Measurements from ENCODE around the gene NUDT3.
"Not testable (repeated sequence)": the region's sequence is repeated elsewhere in the genome, so short reads cannot be mapped to it uniquely, and the experiment has no call there.

Gene NUDT3

DNA sequence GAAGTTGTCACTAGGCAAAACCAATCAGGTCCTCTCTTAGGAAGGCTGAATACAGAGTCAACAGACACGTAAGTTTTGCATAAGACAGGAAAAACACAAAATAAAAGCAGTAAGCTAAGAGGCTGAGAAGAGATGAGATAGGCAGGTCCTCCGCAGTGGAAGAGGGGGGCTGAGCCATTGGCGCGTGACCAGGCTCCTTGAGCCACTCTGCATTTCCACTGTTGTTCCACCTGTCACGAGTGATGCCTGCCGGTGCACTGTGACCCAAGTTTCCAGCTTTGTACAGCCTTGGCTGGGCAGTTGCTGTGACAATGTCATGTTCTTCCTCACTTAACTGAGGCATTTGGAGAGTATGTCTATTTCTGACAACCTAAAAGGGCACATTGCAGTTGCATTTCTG, 58.6 kb downstream of the NUDT3 start:
- TF ChIP-seq, protein P1, sequence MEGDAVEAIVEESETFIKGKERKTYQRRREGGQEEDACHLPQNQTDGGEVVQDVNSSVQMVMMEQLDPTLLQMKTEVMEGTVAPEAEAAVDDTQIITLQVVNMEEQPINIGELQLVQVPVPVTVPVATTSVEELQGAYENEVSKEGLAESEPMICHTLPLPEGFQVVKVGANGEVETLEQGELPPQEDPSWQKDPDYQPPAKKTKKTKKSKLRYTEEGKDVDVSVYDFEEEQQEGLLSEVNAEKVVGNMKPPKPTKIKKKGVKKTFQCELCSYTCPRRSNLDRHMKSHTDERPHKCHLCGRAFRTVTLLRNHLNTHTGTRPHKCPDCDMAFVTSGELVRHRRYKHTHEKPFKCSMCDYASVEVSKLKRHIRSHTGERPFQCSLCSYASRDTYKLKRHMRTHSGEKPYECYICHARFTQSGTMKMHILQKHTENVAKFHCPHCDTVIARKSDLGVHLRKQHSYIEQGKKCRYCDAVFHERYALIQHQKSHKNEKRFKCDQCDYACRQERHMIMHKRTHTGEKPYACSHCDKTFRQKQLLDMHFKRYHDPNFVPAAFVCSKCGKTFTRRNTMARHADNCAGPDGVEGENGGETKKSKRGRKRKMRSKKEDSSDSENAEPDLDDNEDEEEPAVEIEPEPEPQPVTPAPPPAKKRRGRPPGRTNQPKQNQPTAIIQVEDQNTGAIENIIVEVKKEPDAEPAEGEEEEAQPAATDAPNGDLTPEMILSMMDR (IDR thresholded peaks at IDR 0.05; ENCODE audit: low read depth, low read length): no peak
- no peak for TF ChIP-seq EZH2phosphoT487 (IDR thresholded peaks at IDR 0.05; ENCODE audit: low read depth)

DNA sequence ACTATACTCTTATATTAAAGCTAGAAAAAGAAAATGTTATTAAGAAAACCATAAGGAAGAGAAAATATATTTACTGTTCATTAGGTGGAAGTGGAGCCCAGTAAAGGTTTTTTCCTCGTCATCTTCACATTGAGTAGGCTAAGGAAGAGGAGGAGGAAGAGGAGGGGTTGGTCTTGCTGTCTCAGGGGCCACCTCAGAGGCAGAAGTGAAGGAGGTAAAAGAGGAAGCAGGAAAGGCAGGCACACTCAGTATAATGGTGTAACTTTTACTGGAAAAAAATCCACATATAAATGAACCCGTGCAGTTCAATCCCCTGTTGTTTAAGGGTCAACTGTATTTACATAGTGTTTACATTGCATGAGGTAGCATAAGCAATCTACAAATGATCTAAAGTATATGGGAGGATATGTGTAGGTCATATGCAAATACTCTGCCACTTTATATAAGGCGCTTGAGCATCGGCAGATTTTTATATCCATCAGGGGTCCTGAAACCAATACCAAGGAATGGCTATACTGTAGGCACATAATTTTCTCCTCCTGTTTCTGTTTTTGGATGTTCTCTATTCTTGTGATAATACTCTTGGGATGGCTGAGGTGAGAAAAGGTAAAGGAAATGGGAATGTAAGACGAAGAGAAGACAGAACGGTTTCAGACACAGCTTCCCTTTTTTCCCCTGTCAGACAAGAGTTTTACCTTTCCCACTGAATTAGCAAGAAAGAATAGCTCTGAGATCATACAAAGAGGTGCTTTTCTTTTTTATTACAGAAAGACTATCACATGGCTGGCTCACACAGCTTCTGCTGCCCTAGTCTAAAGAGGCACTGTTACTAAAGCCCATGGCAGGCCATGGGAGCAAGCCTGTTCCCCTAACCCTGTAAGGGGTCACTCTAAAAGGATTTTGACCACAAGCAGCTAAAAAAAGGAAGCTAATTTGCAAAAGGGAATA, 59.9 kb downstream of the NUDT3 start:
- Histone ChIP-seq H3K36me3 (replicated peaks; ENCODE audit: low read depth, low read length) (peaks cover 2% of the 10 kb centered on the region), H3K27ac (ENCODE audit: low read length) (0 out of 2 replicates have a peak overlapping the region, but pooled peaks have one; percentile 8), H3K27me3 (ENCODE audit: low read depth, low read length) (no peaks in the 10 kb centered on the region), H3K9me3 (ENCODE audit: insufficient read depth, low read length) (no peaks in the 10 kb centered on the region), H3K4me3 (ENCODE audit: low read length) (peak overlapping the region; percentile 33; the same call in 1 of the 2 replicates), H3K9ac (ENCODE audit: low read length) (no peak overlapping the region), H4K20me1 (ENCODE audit: insufficient read depth, low read length) (peaks cover 9% of the 10 kb centered on the region), H2AFZ (ENCODE audit: low read depth, low read length) (no peak overlapping the region), H3K79me2 (ENCODE audit: low read length) (no peaks in the 10 kb centered on the region), H3K4me1 (ENCODE audit: low read length) (peaks cover 20% of the 10 kb centered on the region), H3K4me2 (ENCODE audit: low read length) (peak overlapping the region; percentile 69)
- TF ChIP-seq EZH2phosphoT487 (IDR thresholded peaks at IDR 0.05; ENCODE audit: low read depth): no peak
- TF ChIP-seq, protein P1 (IDR thresholded peaks at IDR 0.05; ENCODE audit: low read depth, low read length): no peak

More for the DNA sequence above, 58.6 kb downstream of the NUDT3 start:
- peaks cover 9% of the 10 kb centered on the region for H4K20me1 ChIP-seq (ENCODE audit: insufficient read depth, low read length)
- no peak overlapping the region for H3K27ac ChIP-seq (ENCODE audit: low read length)
- no peak overlapping the region for H3K4me3 ChIP-seq (ENCODE audit: low read length)
- no peaks in the 10 kb centered on the region for H3K27me3 ChIP-seq (ENCODE audit: low read depth, low read length)
- peaks cover 20% of the 10 kb centered on the region for H3K4me1 ChIP-seq (ENCODE audit: low read length)
- H3K9me3 ChIP-seq (ENCODE audit: insufficient read depth, low read length): no peaks in the 10 kb centered on the region
- no peaks in the 10 kb centered on the region for H3K79me2 ChIP-seq (ENCODE audit: low read length)
- peaks cover 2% of the 10 kb centered on the region for H3K36me3 ChIP-seq (replicated peaks; ENCODE audit: low read depth, low read length)
- no peak overlapping the region for H3K4me2 ChIP-seq (ENCODE audit: low read length)
- no peak overlapping the region for H2AFZ ChIP-seq (ENCODE audit: low read depth, low read length)
- H3K9ac ChIP-seq (ENCODE audit: low read length): no peak overlapping the region

DNA sequence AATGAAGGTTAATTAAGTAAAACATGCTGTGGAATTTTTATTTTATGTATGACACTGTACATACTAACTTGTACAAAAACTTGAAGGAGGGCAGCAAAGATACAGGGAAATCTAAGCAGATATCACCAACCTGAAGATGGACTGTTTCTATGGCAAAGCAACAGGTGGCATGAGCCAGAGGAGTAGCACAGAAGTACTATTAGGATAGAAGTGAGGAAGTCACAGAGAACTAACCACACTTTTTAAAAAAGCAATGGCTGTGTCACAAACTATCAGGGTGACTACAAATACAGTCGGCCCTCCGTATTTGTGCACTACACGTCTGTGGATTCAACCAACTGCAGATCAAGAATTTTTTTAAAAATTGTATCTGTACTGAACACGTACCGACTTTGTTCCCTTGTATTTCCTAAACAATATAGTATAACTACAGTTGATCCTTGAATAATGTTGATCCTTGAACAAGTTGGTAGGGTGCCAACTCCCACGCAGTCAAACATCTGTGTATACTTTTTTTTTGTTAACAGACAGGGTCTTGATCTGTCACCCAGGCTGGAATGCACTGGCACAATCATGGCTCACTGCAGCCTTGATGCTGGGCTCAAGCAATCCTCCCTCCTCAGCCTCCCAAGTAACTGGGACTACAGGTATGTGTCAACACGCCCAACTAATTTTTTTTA, 61.0 kb downstream of the NUDT3 start:
- Histone ChIP-seq H3K79me2 (ENCODE audit: low read length) (no peaks in the 10 kb centered on the region), H3K4me2 (ENCODE audit: low read length) (peak overlapping the region; percentile 69; the same call in 1 of the 2 replicates), H3K9me3 (ENCODE audit: insufficient read depth, low read length) (no peaks in the 10 kb centered on the region)

DNA sequence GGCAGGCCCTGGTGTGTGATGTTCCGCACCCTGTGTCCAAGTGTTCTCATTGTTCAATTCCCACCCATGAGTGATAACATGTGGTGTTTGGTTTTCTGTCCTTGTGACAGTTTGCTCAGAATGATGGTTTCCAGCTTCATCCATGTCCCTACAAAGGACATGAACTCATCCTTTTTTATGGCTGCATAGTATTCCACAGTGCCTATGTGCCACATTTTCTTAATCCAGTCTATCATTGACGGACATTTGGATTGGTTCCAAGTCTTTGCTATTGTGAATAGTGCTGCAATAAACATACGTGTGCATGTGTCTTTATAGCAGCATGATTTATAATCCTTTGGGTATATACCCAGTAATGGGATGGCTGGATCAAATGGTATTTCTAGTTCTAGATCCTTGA, 62.7 kb downstream of the NUDT3 start:
- not testable (repeated sequence) for H3K27me3 ChIP-seq (ENCODE audit: low read depth, low read length); H2AFZ ChIP-seq (ENCODE audit: low read depth, low read length); H3K27ac ChIP-seq (ENCODE audit: low read length); H3K9ac ChIP-seq (ENCODE audit: low read length); H3K79me2 ChIP-seq (ENCODE audit: low read length); H3K36me3 ChIP-seq (replicated peaks; ENCODE audit: low read depth, low read length); H4K20me1 ChIP-seq (ENCODE audit: insufficient read depth, low read length); H3K9me3 ChIP-seq (ENCODE audit: insufficient read depth, low read length); H3K4me3 ChIP-seq (ENCODE audit: low read length); H3K4me2 ChIP-seq (ENCODE audit: low read length)
- peaks cover 20% of the 10 kb centered on the region for H3K4me1 ChIP-seq (ENCODE audit: low read length)

More for the DNA sequence above, 61.0 kb downstream of the NUDT3 start:
- TF ChIP-seq EZH2phosphoT487 (IDR thresholded peaks at IDR 0.05; ENCODE audit: low read depth): no peak
- TF ChIP-seq, protein P1 (IDR thresholded peaks at IDR 0.05; ENCODE audit: low read depth, low read length): no peak
- Histone ChIP-seq H3K27ac (ENCODE audit: low read length) (no peak overlapping the region), H3K36me3 (replicated peaks; ENCODE audit: low read depth, low read length) (peaks cover 2% of the 10 kb centered on the region), H3K4me1 (ENCODE audit: low read length) (peaks cover 20% of the 10 kb centered on the region), H3K9ac (ENCODE audit: low read length) (no peak overlapping the region), H2AFZ (ENCODE audit: low read depth, low read length) (no peak overlapping the region), H3K4me3 (ENCODE audit: low read length) (no peak overlapping the region), H3K27me3 (ENCODE audit: low read depth, low read length) (no peaks in the 10 kb centered on the region), H4K20me1 (ENCODE audit: insufficient read depth, low read length) (peaks cover 9% of the 10 kb centered on the region)

Data from OCI-LY3 (cell line).